ENCODE results near the gene CTNNB1.

DNA sequence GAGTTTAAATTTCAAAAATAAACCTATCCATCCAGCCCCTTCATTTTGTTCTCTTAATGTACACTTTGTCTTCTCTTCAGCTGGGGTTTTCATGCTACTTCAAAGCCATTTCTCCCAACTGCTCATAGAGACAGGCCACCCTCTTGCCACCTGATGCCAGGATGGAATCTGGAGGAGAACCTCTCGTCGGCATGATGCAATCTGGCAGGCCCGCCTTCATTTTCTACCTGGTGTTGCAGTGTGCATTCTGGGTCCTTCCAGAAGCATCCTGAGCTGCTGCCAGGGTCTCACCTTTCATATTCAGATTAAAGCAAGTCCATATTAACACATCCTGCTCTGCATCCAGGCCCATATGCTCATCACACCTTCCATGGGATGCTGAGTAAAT lies 60.8 kb downstream of the CTNNB1 start:
- TF ChIP-seq CTCF (optimal IDR thresholded peaks at IDR 0.05 in 1 of 3, IDR thresholded peaks at IDR 0.05 in 1 of 3, conservative IDR thresholded peaks at IDR 0.05 in 1 of 3; ENCODE audit: extremely low read depth in 1 of 3, insufficient read depth in 2 of 3, low read length in 3 of 3): no peak
- no peak for TF ChIP-seq EZH2 (IDR thresholded peaks at IDR 0.05; ENCODE audit: low read length)

All from keratinocyte (primary cell).